Peyer's patch (tissue), 4 donors: ENCODE data around the gene GMNC. TPM values are rescaled to one million over a fixed set of nuclear protein-coding genes. Genes with fewer than 3 reads are reported as not detected.

Experiments
- DNase-seq, 3 donors: peaks; one replicate each; pipeline ENCODE4 v3.0.0-alpha.2; 2017 to 2019
- H3K27ac ChIP-seq, 4 donors: fragments of 200-600 bp; sonication (generic); one replicate each; pipeline ENCODE4 v1.5.1; 2016 to 2019
- H3K27me3 ChIP-seq, 2 donors: fragments of 200-600 bp; sonication (generic); one replicate each; pipeline ENCODE4 v1.5.1; 2019
- H3K36me3 ChIP-seq, 3 donors: fragments of 200-600 bp; sonication (generic); one replicate each; pipeline ENCODE4 v1.5.1; 2016 to 2019
- H3K4me1 ChIP-seq, 4 donors: fragments of 200-600 bp; sonication (generic); one replicate each; pipeline ENCODE4 v1.5.1; 2016 to 2019
- H3K4me3 ChIP-seq, 4 donors: fragments of 200-600 bp; sonication (generic); 1 replicate in 3 of 4; 2 replicates in 1 of 4; pipeline ENCODE4 v1.5.1; 2016 to 2019; ENCODE audit warnings: mild to moderate bottlenecking in 1 of 4
- H3K9me3 ChIP-seq, 4 donors: fragments of 200-600 bp; sonication (generic); one replicate each; pipeline ENCODE4 v1.5.1; 2016 to 2019; ENCODE audit warnings: mild to moderate bottlenecking in 1 of 4
- CTCF ChIP-seq, 6 experiments: fragments of 450-650 bp in 4 of 6; fragments of 200-600 bp in 2 of 6; sonication (generic) in 1 of 6; IDR thresholded peaks; one replicate each; pipeline ENCODE4 v1.5.1; 2017 to 2019; ENCODE audit warnings: antibody characterized with exemption in 6 of 6, mild to moderate bottlenecking in 3 of 6, moderate library complexity in 1 of 6
- POLR2A ChIP-seq, 2 donors: fragments of 450-650 bp; IDR thresholded peaks; one replicate each; pipeline ENCODE4 v1.5.1; 2017; ENCODE audit warnings: antibody characterized with exemption in 2 of 2, mild to moderate bottlenecking in 2 of 2, moderate library complexity in 2 of 2
- total RNA-seq, 4 donors: library from RNA; depleted of rRNA; stranded (reverse); fragments of >200 nt; gene quantifications; one replicate each; pipeline ENCODE4 v1.1.0, GENCODE V29; 2016

Gene GMNC
- total RNA-seq, 4 donors from 2014 or later, result not detected

- DNase-seq, result no peak
- no peaks in the 10 kb centered on the region for H3K27me3 ChIP-seq
- H3K36me3 ChIP-seq, result no peaks in the 10 kb centered on the region
- no peaks in the 10 kb centered on the region for H3K9me3 ChIP-seq
- no peaks in the 10 kb centered on the region for H3K4me1 ChIP-seq
- H3K27ac ChIP-seq, result no peak overlapping the region
- TF ChIP-seq POLR2A (IDR thresholded peaks at IDR 0.05) (no peak), CTCF (IDR thresholded peaks at IDR 0.05) (no peak)
- no peak overlapping the region for H3K4me3 ChIP-seq
Measured at GRCh38 chr3:190848870-190849269, 13.6 kb downstream of the GMNC start.

- TF ChIP-seq POLR2A (IDR thresholded peaks at IDR 0.05) (no peak), CTCF (IDR thresholded peaks at IDR 0.05) (no peak)
- no peaks in the 10 kb centered on the region for H3K4me1 ChIP-seq
Measured at GRCh38 chr3:190847436-190847835, 15.1 kb downstream of the GMNC start.

GRCh38 chr3:190840146-190840545, 22.3 kb downstream of the GMNC start:
- Histone ChIP-seq H3K27me3 (no peaks in the 10 kb centered on the region), H3K27ac (no peak overlapping the region), H3K4me1 (no peaks in the 10 kb centered on the region), H3K4me3 (no peak overlapping the region), H3K9me3 (no peaks in the 10 kb centered on the region), H3K36me3 (no peaks in the 10 kb centered on the region)
- DNase-seq, result no peak
- no peak for TF ChIP-seq CTCF (IDR thresholded peaks at IDR 0.05)
- no peak for TF ChIP-seq POLR2A (IDR thresholded peaks at IDR 0.05)

More at GRCh38 chr3:190847436-190847835, 15.1 kb downstream of the GMNC start:
- H3K36me3 ChIP-seq, result no peaks in the 10 kb centered on the region
- no peaks in the 10 kb centered on the region for H3K27me3 ChIP-seq
- no peak overlapping the region for H3K27ac ChIP-seq
- H3K4me3 ChIP-seq, result no peak overlapping the region
- no peak for DNase-seq
- H3K9me3 ChIP-seq, result no peaks in the 10 kb centered on the region

GRCh38 chr3:190831225-190831624, 31.3 kb downstream of the GMNC start:
- DNase-seq, result no peak
- Histone ChIP-seq H3K27me3 (no peaks in the 10 kb centered on the region), H3K9me3 (no peaks in the 10 kb centered on the region), H3K36me3 (no peaks in the 10 kb centered on the region), H3K27ac (no peak overlapping the region), H3K4me3 (no peak overlapping the region), H3K4me1 (no peaks in the 10 kb centered on the region)
- TF ChIP-seq POLR2A (IDR thresholded peaks at IDR 0.05) (no peak), CTCF (IDR thresholded peaks at IDR 0.05) (no peak)

- no peak overlapping the region for H3K4me3 ChIP-seq
- TF ChIP-seq CTCF (IDR thresholded peaks at IDR 0.05) (no peak), POLR2A (IDR thresholded peaks at IDR 0.05) (no peak)
- H3K9me3 ChIP-seq, result no peaks in the 10 kb centered on the region
- no peaks in the 10 kb centered on the region for H3K36me3 ChIP-seq
- H3K4me1 ChIP-seq, result no peaks in the 10 kb centered on the region
- no peak for DNase-seq
- no peak overlapping the region for H3K27ac ChIP-seq
- no peaks in the 10 kb centered on the region for H3K27me3 ChIP-seq
Measured at GRCh38 chr3:190830031-190830430, 32.5 kb downstream of the GMNC start.

- Histone ChIP-seq H3K4me1 (no peaks in the 10 kb centered on the region), H3K36me3 (no peaks in the 10 kb centered on the region), H3K27me3 (no peaks in the 10 kb centered on the region), H3K4me3 (no peak overlapping the region), H3K9me3 (no peaks in the 10 kb centered on the region), H3K27ac (no peak overlapping the region)
- DNase-seq, result no peak
- TF ChIP-seq POLR2A (IDR thresholded peaks at IDR 0.05), result no peak
- TF ChIP-seq CTCF (IDR thresholded peaks at IDR 0.05), result no peak
Measured at GRCh38 chr3:190826018-190826417, 36.5 kb downstream of the GMNC start.
